Measurements from ENCODE around the gene DCAKD. TPM values are rescaled to one million over a fixed set of nuclear protein-coding genes. Genes with fewer than 3 reads are reported as not detected.
A peak's percentile ranks its signal among the peaks of the same experiment; 100 is the strongest.

DCAKD gene
- total and polyA plus RNA-seq, 7 donors, result 6.4 to 14.2 (median 10.3) TPM

- WGBS, 3 donors, result 59 to 63% (median 62%) methylated on average over 15 to 17 of the region's 17 CpGs
- peak in 1 of 2 donors; percentile 35 for DNase-seq
- H3K4me1 ChIP-seq, result peaks cover 15% of the 10 kb centered on the region
These were observed 30.9 kb downstream of the DCAKD start for GRCh38 chr17:45020354-45021138.

GRCh38 chr17:45018848-45019711, 32.4 kb downstream of the DCAKD start:
- peak; percentile 61 to 71 for DNase-seq

More at GRCh38 chr17:45020354-45021138, 30.9 kb downstream of the DCAKD start:
- ATAC-seq, result no peak
- no peak for TF ChIP-seq CTCF (IDR thresholded peaks at IDR 0.05)
- H3K27ac ChIP-seq, result no peak overlapping the region
- no peaks in the 10 kb centered on the region for H3K9me3 ChIP-seq
- intact Hi-C loops (cut with DNase I), result loop anchor here (1.0 to 5.0 kb wide), 3 partner anchors 79 to 243 kb away; no protein-coding TSS in a partner anchor
- peaks cover 0 to 4% of the 10 kb centered on the region in 2 donors for H3K36me3 ChIP-seq (ENCODE audit: insufficient read depth in 1 of 2, low read depth in 1 of 2)
- no peak overlapping the region for H3K4me3 ChIP-seq
- no peaks in the 10 kb centered on the region for H3K27me3 ChIP-seq (ENCODE audit: insufficient read depth in 3 of 3, low read length in 2 of 3)

GRCh38 chr17:45018514-45018847, 33.0 kb downstream of the DCAKD start:
- peak overlapping the region; percentile 30 for H3K27ac ChIP-seq
- 18 to 36% (median 19%) methylated on average over 4 of the region's 4 CpGs for WGBS, 3 donors
- intact Hi-C loops (cut with DNase I), result loop anchor here in 1 of 2 donors (1.0 kb wide), 2 partner anchors 98 to 243 kb away; no protein-coding TSS in a partner anchor
- no peaks in the 10 kb centered on the region for H3K9me3 ChIP-seq
- no peak for TF ChIP-seq CTCF (IDR thresholded peaks at IDR 0.05)
- DNase-seq (no peak), ATAC-seq (no peak)
- H3K36me3 ChIP-seq (ENCODE audit: insufficient read depth in 1 of 2, low read depth in 1 of 2), result no peaks in the 10 kb centered on the region
- peak overlapping the region; percentile 69 for H3K4me3 ChIP-seq
- H3K4me1 ChIP-seq, result peaks cover 15% of the 10 kb centered on the region
- H3K27me3 ChIP-seq (ENCODE audit: insufficient read depth in 3 of 3, low read length in 2 of 3), result no peaks in the 10 kb centered on the region

More at GRCh38 chr17:45018848-45019711, 32.4 kb downstream of the DCAKD start:
- H3K4me1 ChIP-seq, result peaks cover 15% of the 10 kb centered on the region
- TF ChIP-seq CTCF (IDR thresholded peaks at IDR 0.05), result peak; percentile 68
- ATAC-seq, result peak; percentile 72 to 83 (median 80)
- peak overlapping the region; percentile 69 for H3K4me3 ChIP-seq
- H3K27me3 ChIP-seq (ENCODE audit: insufficient read depth in 3 of 3, low read length in 2 of 3), result no peaks in the 10 kb centered on the region
- intact Hi-C loops (cut with DNase I), result loop anchor here in 1 of 2 donors (1.0 kb wide), 2 partner anchors 99 to 244 kb away; no protein-coding TSS in a partner anchor
- 2 to 3% (median 2%) methylated on average over 80 to 82 of the region's 82 CpGs for WGBS, 3 donors
- peak overlapping the region; percentile 30 for H3K27ac ChIP-seq
- H3K9me3 ChIP-seq, result no peaks in the 10 kb centered on the region
- peaks cover 0 to 4% of the 10 kb centered on the region in 2 donors for H3K36me3 ChIP-seq (ENCODE audit: insufficient read depth in 1 of 2, low read depth in 1 of 2)

- no peaks in the 10 kb centered on the region for H3K36me3 ChIP-seq (ENCODE audit: insufficient read depth in 1 of 2, low read depth in 1 of 2)
- no peak overlapping the region for H3K27ac ChIP-seq
- H3K4me1 ChIP-seq, result peaks cover 15% of the 10 kb centered on the region
- H3K27me3 ChIP-seq (ENCODE audit: insufficient read depth in 3 of 3, low read length in 2 of 3), result no peaks in the 10 kb centered on the region
- no peak overlapping the region for H3K4me3 ChIP-seq
- DNase-seq, result no peak
- intact Hi-C loops (cut with DNase I), result no loop called here
- TF ChIP-seq CTCF (IDR thresholded peaks at IDR 0.05), result no peak
- no peak for ATAC-seq
- no peaks in the 10 kb centered on the region for H3K9me3 ChIP-seq
- WGBS, 3 donors, result 77 to 81% (median 79%) methylated on average over 5 of the region's 5 CpGs
These were observed 34.6 kb downstream of the DCAKD start for GRCh38 chr17:45016823-45017222.
